Thymus (tissue), 11 donors: ENCODE results near the gene ELP4. TPM values are rescaled to one million over a fixed set of nuclear protein-coding genes. Genes with fewer than 3 reads are reported as not detected.

ENCODE experiments used
- DNase-seq, 9 donors: peaks; one replicate each; pipeline ENCODE4 v3.0.0-alpha.2; 2013; ENCODE audit warnings: low spot score in 9 of 9, low read depth in 6 of 9, missing footprints in 1 of 9
- H3K27ac ChIP-seq, 2 donors: one replicate each; pipeline ENCODE4 v1.5.1; 2013; ENCODE audit warnings: control low read depth in 1 of 2, low read depth in 1 of 2, low read length in 1 of 2, mild to moderate bottlenecking in 1 of 2, moderate library complexity in 1 of 2
- H3K27me3 ChIP-seq, 2 donors: one replicate each; pipeline ENCODE4 v1.5.1; 2013; ENCODE audit warnings: low read length in 1 of 2; ENCODE audit not compliant: control insufficient read depth in 2 of 2, insufficient read depth in 1 of 2
- H3K36me3 ChIP-seq, 2 donors: one replicate each; pipeline ENCODE4 v1.5.1; 2013; ENCODE audit warnings: low read length in 1 of 2, mild to moderate bottlenecking in 1 of 2, moderate library complexity in 1 of 2; ENCODE audit not compliant: control insufficient read depth in 2 of 2, insufficient read depth in 2 of 2
- H3K4me1 ChIP-seq, 2 donors: one replicate each; pipeline ENCODE4 v1.5.1; 2013; ENCODE audit warnings: low read length in 2 of 2; ENCODE audit not compliant: control insufficient read depth in 2 of 2, insufficient read depth in 2 of 2
- H3K4me3 ChIP-seq, 2 donors: one replicate each; pipeline ENCODE4 v1.5.1; 2013; ENCODE audit warnings: low read length in 2 of 2, control low read depth in 1 of 2, mild to moderate bottlenecking in 1 of 2
- H3K9me3 ChIP-seq, 2 donors: one replicate each; pipeline ENCODE4 v1.5.1; 2013; ENCODE audit warnings: low read length in 1 of 2, mild to moderate bottlenecking in 1 of 2; ENCODE audit not compliant: control insufficient read depth in 2 of 2, insufficient read depth in 1 of 2
- WGBS: extraction: QIAGEN DNeasy Blood & Tissue Kit; methylation state at CpG from one replicate; pipeline ENCODE4 v1.1.7; 2013; 5-methylcytosine and 5-hydroxymethylcytosine counted together
- polyA plus RNA-seq: library from polyadenylated mRNA; stranded (reverse); fragments of 200-250 nt; gene quantifications from one replicate; pipeline ENCODE4 v1.2.3, GENCODE V29; 2013
- total RNA-seq: library from RNA; stranded (reverse); fragments of 120-200 nt; gene quantifications from one replicate; pipeline ENCODE4 v1.2.4, GENCODE V29; 2013
- donor health status: healthy.

The ELP4 gene
- total and polyA plus RNA-seq, 2 donors, result 20.6 to 26.8 TPM

GRCh38 chr11:31763296-31763695 is 253.7 kb downstream of the ELP4 start:
- Histone ChIP-seq H3K36me3 (no peaks in the 10 kb centered on the region), H3K9me3 (no peaks in the 10 kb centered on the region), H3K27ac (no peak overlapping the region), H3K27me3 (no peaks in the 10 kb centered on the region), H3K4me1 (no peaks in the 10 kb centered on the region), H3K4me3 (no peak overlapping the region)
- DNase-seq, result no peak

- H3K4me1 ChIP-seq, result no peaks in the 10 kb centered on the region
- 98% methylated on average over 5 of the region's 5 CpGs for WGBS
- no peak for DNase-seq
- H3K9me3 ChIP-seq, result no peaks in the 10 kb centered on the region
- no peak overlapping the region for H3K4me3 ChIP-seq
- no peaks in the 10 kb centered on the region for H3K27me3 ChIP-seq
- H3K27ac ChIP-seq, result no peak overlapping the region
- no peaks in the 10 kb centered on the region for H3K36me3 ChIP-seq
These were observed 254.7 kb downstream of the ELP4 start for GRCh38 chr11:31764261-31764660.

GRCh38 chr11:31764766-31765165 is 255.2 kb downstream of the ELP4 start:
- Histone ChIP-seq H3K9me3 (no peaks in the 10 kb centered on the region), H3K27ac (no peak overlapping the region), H3K4me3 (no peak overlapping the region), H3K36me3 (no peaks in the 10 kb centered on the region), H3K27me3 (no peaks in the 10 kb centered on the region), H3K4me1 (no peaks in the 10 kb centered on the region)
- WGBS, result 94% methylated on average over 5 of the region's 5 CpGs
- DNase-seq, result no peak

GRCh38 chr11:31767066-31767465 is 257.5 kb downstream of the ELP4 start:
- DNase-seq, result no peak
- no peaks in the 10 kb centered on the region for H3K36me3 ChIP-seq
- no peak overlapping the region for H3K27ac ChIP-seq
- no peaks in the 10 kb centered on the region for H3K27me3 ChIP-seq
- H3K4me3 ChIP-seq, result no peak overlapping the region
- H3K4me1 ChIP-seq, result no peaks in the 10 kb centered on the region
- WGBS, result 98% methylated on average over 3 of the region's 3 CpGs
- no peaks in the 10 kb centered on the region for H3K9me3 ChIP-seq

GRCh38 chr11:31767685-31768084 is 258.1 kb downstream of the ELP4 start:
- Histone ChIP-seq H3K4me3 (no peak overlapping the region), H3K9me3 (no peaks in the 10 kb centered on the region), H3K27me3 (no peaks in the 10 kb centered on the region), H3K27ac (no peak overlapping the region), H3K4me1 (no peaks in the 10 kb centered on the region), H3K36me3 (no peaks in the 10 kb centered on the region)
- 94% methylated on average over 2 of the region's 2 CpGs for WGBS
- DNase-seq, result no peak

GRCh38 chr11:31768749-31769640 is 259.4 kb downstream of the ELP4 start:
- H3K27me3 ChIP-seq, result no peaks in the 10 kb centered on the region
- no peak overlapping the region for H3K4me3 ChIP-seq
- H3K27ac ChIP-seq, result no peak overlapping the region
- no peaks in the 10 kb centered on the region for H3K4me1 ChIP-seq
- H3K9me3 ChIP-seq, result no peaks in the 10 kb centered on the region
- 94% methylated on average over 9 of the region's 9 CpGs for WGBS
- DNase-seq, result no peak
- H3K36me3 ChIP-seq, result no peaks in the 10 kb centered on the region

GRCh38 chr11:31770011-31770700 is 260.6 kb downstream of the ELP4 start:
- Histone ChIP-seq H3K36me3 (no peaks in the 10 kb centered on the region), H3K27me3 (no peaks in the 10 kb centered on the region), H3K4me3 (no peak overlapping the region), H3K4me1 (no peaks in the 10 kb centered on the region), H3K9me3 (no peaks in the 10 kb centered on the region), H3K27ac (no peak overlapping the region)
- DNase-seq, result no peak
- 97% methylated on average over 3 of the region's 3 CpGs for WGBS

- H3K4me3 ChIP-seq, result no peak overlapping the region
- DNase-seq, result no peak
- no peaks in the 10 kb centered on the region for H3K36me3 ChIP-seq
- WGBS, result 95% methylated on average over 2 of the region's 2 CpGs
- no peaks in the 10 kb centered on the region for H3K4me1 ChIP-seq
- no peaks in the 10 kb centered on the region for H3K27me3 ChIP-seq
- H3K27ac ChIP-seq, result no peak overlapping the region
- no peaks in the 10 kb centered on the region for H3K9me3 ChIP-seq
These were observed 262.8 kb downstream of the ELP4 start for GRCh38 chr11:31772412-31772811.

- no peak overlapping the region for H3K4me3 ChIP-seq
- WGBS, result 93% methylated on average over 6 of the region's 6 CpGs
- no peaks in the 10 kb centered on the region for H3K9me3 ChIP-seq
- H3K4me1 ChIP-seq, result no peaks in the 10 kb centered on the region
- H3K27ac ChIP-seq, result no peak overlapping the region
- no peak for DNase-seq
- no peaks in the 10 kb centered on the region for H3K36me3 ChIP-seq
- no peaks in the 10 kb centered on the region for H3K27me3 ChIP-seq
These were observed 269.8 kb downstream of the ELP4 start for GRCh38 chr11:31779374-31779791.
